Thyroid gland (tissue), 4 donors: Measurements from ENCODE around the gene DNAJA3.

Source experiments
- POLR2A ChIP-seq, 2 donors: fragments of 450-650 bp; IDR thresholded peaks; one replicate each; pipeline ENCODE4 v1.6.1; 2017; ENCODE audit warnings: antibody characterized with exemption in 2 of 2, mild to moderate bottlenecking in 2 of 2, moderate library complexity in 1 of 2
- TF ChIP-seq, protein P1 (sequence below), 6 experiments: fragments of 200-600 bp in 3 of 6; fragments of 450-650 bp in 3 of 6; sonication (generic) in 3 of 6; IDR thresholded peaks; one replicate each; pipeline ENCODE4 v1.5.1; 2016 to 2019; ENCODE audit warnings: antibody characterized with exemption in 6 of 6, mild to moderate bottlenecking in 2 of 6, inconsistent platforms in 1 of 6, moderate library complexity in 1 of 6

DNA sequence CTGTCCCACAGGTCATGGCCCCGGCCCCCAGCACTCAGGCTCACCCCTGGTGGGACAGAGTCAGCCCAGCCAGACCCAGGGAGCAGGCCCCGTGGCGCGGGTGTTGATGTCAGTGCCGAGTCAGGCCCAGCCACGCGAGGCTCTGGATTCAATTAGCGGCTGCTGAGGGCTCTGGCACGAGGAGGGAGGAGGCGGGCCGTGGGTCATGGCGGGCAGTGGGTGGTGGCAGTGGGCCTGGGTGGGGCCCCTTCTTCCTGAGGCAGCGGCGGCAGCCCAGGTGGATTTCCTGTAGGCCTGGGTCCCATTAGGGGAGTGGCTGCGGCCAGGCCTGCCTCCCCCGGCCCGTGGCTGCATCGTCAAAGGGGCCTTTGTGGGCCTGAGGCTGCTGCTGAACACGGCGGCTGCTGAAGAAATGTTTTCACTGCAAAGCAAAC is 41.1 kb upstream of the DNAJA3 start:
- no peak for TF ChIP-seq POLR2A (IDR thresholded peaks at IDR 0.05)
- TF ChIP-seq, protein P1, sequence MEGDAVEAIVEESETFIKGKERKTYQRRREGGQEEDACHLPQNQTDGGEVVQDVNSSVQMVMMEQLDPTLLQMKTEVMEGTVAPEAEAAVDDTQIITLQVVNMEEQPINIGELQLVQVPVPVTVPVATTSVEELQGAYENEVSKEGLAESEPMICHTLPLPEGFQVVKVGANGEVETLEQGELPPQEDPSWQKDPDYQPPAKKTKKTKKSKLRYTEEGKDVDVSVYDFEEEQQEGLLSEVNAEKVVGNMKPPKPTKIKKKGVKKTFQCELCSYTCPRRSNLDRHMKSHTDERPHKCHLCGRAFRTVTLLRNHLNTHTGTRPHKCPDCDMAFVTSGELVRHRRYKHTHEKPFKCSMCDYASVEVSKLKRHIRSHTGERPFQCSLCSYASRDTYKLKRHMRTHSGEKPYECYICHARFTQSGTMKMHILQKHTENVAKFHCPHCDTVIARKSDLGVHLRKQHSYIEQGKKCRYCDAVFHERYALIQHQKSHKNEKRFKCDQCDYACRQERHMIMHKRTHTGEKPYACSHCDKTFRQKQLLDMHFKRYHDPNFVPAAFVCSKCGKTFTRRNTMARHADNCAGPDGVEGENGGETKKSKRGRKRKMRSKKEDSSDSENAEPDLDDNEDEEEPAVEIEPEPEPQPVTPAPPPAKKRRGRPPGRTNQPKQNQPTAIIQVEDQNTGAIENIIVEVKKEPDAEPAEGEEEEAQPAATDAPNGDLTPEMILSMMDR (IDR thresholded peaks at IDR 0.05), result no peak
